SU-DHL-6 (cell line): Measurements from ENCODE around the gene CPB2.

ENCODE experiments used
- CTCF ChIP-seq: fragments of 200-600 bp; sonication (generic); IDR thresholded peaks from one replicate; pipeline ENCODE4 v1.5.1; 2017; ENCODE audit warnings: antibody characterized with exemption, mild to moderate bottlenecking, low read length, moderate library complexity; ENCODE audit not compliant: insufficient read depth, poor library complexity, severe bottlenecking
- EZH2phosphoT487 ChIP-seq: fragments of 200-600 bp; sonication (generic), shearing (Covaris generic); conservative IDR thresholded peaks from 2 replicates; pipeline ENCODE4 v1.6.1; 2018; ENCODE audit warnings: mild to moderate bottlenecking, antibody characterized with exemption, low read length, moderate library complexity, mixed read lengths

DNA sequence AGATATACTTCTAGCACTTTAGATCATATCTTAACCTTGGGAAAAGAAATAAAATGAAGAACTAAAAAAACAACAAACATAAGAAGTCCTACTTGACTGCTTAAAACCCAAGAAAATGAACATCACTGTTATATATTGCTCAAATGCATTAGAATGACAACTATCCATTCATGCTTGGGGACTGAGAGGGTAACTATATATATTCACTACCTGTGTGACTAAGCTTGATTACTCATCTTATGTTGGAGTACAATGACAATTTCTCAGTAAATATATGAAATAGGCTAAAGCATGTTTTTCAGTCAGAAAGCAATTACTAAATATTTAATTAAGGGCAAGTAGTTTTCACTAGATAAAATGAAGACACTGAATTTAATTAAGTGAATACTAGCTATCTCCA is 92.4 kb downstream of the CPB2 start:
- TF ChIP-seq EZH2phosphoT487 (no peak), CTCF (no peak)
